Bone marrow (tissue), 2 donors: ENCODE data around the gene NXT1.

ENCODE experiments used
- DNase-seq, 2 donors: peaks; one replicate each; lab custom pipeline; 2025; lab: John Stamatoyannopoulos, UW

The NXT1 gene

DNA sequence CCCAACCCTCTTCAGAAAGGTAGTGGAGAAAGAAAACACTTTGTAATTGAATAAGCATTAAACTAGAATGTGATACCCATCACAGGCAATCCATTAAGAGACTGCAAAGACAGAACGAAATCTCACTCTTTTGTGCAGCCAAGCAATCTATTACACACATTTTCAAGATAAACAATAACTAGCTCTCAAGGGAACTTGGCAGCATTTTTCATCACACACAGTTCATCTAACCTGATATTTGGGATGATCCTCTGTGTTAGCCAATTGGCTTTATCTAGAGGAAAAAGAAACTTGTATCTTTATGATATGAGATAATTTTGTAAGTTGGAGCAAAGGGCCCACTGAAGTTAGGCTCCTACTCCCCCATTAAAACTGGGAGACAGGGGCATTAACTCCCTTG, 9.9 kb downstream of the NXT1 start:
- DNase-seq, result no peak

DNA sequence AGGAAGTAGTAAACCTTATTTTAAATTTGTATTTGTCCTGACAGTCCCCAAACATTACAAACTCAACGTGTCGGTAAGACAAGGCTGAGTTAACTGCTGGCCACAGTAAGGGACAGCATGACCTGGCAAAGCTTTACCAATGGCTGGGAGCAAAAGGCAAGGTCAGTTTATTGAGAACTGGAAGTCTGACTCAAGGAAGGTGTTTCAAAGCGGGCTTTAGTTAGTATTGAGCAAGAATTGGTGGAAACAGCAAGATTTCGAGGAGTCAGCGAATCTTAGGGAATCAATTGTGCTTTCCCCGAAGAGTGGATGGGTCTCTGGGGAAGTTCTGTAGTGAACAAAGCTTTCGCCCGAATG, 10.5 kb downstream of the NXT1 start:
- no peak for DNase-seq

- peak; percentile 88 to 96 for DNase-seq
These were observed 11.1 kb downstream of the NXT1 start, which contains the start of gene GZF1 for GRCh38 chr20:23361476-23362391. Gene GZF1 (plus strand): TSS chr20:23362182. CDS start chr20:23364384, 2,202 bp downstream.

GRCh38 chr20:23362392-23363256, 12.0 kb downstream of the NXT1 start:
- DNase-seq, result peak in 1 of 2 donors; percentile 55

DNA sequence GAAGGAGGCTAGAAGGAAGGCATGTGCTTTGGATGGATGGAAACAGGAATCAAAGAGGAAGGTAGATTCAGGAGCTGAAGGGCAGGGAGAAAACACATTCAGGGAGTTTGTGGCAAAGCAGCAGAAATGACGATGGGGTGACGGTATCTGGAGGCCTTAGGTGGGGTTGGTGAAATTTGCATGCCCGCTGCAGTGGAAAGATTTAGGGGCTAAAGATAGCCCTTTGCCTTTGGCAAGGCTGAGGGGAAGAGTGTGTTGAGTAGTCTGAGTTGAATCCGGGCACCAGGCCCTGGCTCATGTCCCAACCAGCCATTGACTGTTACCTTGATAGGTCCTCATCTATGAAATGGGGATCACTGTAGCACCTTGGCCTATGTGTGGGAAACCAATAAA, 12.7 kb downstream of the NXT1 start:
- DNase-seq, result no peak

DNA sequence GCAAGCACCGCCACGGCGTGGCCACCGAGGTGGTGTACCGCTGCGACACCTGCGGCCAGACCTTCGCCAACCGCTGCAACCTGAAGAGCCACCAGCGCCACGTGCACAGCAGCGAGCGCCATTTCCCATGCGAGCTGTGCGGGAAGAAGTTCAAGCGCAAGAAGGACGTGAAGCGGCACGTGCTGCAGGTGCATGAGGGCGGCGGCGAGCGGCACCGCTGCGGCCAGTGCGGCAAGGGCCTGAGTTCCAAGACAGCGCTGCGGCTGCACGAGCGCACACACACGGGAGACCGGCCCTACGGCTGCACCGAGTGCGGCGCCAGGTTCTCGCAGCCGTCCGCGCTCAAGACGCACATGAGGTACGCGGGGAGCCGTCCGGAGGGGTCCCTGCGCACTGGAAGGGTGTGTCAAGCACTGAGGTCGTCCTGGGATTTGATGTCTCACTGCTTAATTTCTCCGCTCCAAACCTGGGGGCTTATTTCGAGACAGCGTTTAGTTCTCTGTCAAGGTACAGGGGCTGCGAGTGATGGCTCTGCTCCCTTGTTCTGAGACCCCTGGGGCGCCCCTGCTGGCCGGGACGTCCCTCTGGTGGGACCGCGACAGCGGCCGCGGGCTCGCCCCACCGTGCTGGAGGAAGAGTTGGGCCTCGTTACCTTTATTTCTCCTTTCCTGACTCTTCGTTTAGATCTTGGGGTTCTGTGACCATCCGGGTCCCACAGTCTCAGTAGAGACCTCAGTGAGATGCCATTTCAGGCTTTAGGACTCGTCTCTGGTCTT, 15.0 kb downstream of the NXT1 start:
- no peak for DNase-seq

DNA sequence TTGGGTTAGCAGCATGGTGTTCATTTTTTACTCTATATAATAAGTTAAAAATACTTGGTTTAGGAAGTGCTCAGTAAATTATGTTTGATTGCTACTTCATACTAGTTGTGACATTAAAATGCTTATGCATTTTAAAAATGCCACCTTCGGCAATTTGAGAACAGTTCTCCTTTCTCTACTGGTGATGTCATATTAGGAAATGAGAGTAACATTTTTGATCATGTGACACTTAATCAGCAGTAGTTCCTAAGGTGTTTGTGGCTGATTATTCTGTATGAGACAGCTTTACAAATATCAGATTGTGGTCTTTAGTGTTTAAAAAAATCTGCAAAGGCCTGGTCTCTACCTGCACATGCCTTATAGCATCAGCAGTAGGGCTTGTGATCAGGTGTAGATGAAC, 15.8 kb downstream of the NXT1 start:
- peak in 1 of 2 donors; percentile 21 for DNase-seq

DNA sequence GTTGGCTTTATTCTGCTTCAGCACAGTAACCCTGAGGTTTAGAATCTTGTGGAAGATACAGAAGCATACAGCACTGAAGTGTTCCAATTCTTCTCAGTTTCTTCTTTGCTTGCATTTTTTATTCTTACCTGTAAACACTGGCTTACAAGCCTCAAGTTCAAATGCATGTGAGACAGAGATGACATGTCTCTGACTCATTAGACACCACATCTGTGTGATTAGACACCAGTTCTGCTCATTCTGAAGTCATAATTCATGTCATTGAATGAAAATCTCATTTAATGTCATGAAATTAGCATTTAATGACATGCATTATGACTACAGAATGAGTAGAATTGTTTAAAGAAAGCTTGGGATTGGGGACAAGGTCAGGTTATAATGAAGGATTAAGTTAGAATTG, 17.2 kb downstream of the NXT1 start:
- DNase-seq, result no peak

DNA sequence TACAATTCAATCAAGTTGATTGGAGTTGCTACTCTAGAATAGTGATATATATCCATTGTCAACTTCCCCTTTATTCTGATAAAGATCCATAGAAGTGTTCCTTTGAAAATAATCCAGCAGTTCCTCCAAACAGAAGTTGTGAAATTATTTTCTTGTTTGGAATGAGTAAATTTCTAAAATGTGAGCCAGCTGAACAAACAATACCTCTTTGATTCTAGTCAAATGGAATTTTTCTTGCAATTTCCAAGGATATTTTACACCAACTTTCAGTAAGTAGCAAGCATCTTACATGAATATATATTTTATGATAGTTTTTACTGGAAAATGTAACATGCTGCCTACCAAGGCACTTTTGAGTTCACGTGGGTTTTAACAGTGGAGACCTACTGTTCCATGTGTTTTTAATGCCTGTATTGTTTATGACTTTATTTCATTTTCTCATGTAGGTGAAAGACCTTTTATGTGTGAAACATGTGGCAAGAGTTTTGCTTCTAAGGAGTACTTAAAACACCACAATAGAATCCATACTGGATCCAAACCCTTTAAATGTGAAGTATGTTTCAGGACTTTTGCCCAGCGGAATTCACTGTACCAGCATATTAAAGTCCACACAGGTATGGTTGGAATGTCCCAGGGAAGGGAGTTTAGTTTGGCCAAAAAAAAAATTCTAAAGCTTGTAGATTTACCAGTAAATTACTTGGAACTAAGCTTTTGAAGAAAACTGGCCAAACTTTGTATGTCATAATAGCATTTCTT, 17.9 kb downstream of the NXT1 start:
- no peak for DNase-seq

- DNase-seq, result no peak
These were observed 18.7 kb downstream of the NXT1 start for GRCh38 chr20:23369072-23369823.

GRCh38 chr20:23370274-23370673, 19.7 kb downstream of the NXT1 start:
- DNase-seq, result no peak

DNA sequence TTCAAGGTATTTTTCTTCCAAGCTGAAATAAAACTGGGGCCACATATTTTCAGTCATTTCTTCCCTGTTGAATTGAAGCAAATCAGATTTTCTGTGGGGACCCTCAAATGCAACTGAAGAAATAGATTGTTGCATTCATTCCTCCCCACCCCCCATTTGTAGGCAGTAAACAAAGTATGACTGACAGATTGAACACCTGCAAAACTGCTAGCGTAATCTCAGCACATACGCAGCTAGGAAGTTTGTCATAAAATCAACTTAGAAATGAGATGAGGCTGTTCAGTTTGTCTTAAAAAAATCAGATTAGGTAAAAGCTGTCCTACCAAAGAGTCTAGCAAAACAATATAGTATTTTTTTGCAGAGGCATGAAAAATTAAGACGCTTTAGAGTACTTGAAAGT, 20.3 kb downstream of the NXT1 start:
- DNase-seq, result no peak

DNA sequence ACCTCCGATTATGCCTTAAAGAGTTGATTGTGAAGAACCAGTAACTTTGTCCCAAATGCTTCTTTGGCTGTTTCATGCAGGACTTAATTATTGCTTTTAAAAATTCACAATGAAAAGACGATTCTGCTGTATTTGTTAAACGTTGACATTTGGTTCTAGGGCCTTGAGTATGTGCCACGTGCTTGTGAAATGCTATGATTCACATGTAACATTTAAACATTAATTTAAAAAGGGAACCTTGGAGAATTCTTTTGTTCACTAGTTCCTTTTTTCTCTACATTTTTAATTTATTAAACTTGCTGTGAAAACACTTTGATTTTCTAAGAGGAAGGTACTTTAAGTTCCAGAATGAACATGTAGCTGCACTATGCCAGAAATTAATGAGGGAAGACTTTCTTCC, 20.9 kb downstream of the NXT1 start:
- DNase-seq, result no peak

- no peak for DNase-seq
These were observed 23.9 kb downstream of the NXT1 start for GRCh38 chr20:23374441-23374840.

DNA sequence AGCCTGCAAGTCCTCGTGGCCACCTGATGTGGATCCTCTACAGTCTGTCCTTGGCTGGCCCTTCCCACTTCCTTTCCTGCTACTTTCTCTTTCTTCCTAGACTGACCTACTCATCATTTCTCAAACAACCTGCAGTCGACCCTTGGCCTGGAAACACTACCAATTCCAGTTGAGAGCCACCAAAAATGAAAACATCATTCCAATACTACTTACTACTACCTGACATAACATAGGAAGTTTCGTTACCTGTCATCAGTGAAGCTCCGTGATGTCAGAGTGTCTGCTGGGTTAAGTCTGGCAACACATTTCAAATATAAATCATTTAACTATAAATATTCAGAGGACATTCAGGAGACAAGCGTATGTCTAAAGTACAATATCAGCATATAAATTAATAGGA, 25.2 kb downstream of the NXT1 start:
- DNase-seq, result no peak

GRCh38 chr20:23379772-23380171, 29.2 kb downstream of the NXT1 start:
- DNase-seq, result no peak

GRCh38 chr20:23381876-23382275, 31.3 kb downstream of the NXT1 start:
- peak in 1 of 2 donors; percentile 66 for DNase-seq

GRCh38 chr20:23386304-23387117, 35.9 kb downstream of the NXT1 start:
- no peak for DNase-seq

DNA sequence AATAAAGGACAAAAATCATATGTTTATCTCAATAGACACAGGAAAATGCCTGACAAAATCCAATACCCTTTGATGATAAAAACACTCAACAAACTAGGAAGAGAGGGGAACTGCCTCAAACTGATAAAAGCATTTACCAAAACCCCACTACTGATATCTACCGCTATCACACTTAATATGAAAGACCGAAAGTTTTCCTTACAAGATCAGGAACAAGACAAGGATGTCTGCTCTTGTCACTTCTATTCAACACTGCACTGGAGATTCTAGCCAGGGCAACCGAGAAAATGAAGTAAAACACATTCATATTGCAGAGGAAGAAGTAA, 36.5 kb downstream of the NXT1 start:
- no peak for DNase-seq
